Measurements from ENCODE around the gene KIF26B. TPM values are rescaled to one million over a fixed set of nuclear protein-coding genes. Genes with fewer than 3 reads are reported as not detected.

KIF26B gene
- total and polyA plus RNA-seq, 10 of the 15 experiments (the other 5 are each of a cell fraction or from before 2014, with no cell fraction given): 0.35 to 11.6 (median 2.2) TPM

DNA sequence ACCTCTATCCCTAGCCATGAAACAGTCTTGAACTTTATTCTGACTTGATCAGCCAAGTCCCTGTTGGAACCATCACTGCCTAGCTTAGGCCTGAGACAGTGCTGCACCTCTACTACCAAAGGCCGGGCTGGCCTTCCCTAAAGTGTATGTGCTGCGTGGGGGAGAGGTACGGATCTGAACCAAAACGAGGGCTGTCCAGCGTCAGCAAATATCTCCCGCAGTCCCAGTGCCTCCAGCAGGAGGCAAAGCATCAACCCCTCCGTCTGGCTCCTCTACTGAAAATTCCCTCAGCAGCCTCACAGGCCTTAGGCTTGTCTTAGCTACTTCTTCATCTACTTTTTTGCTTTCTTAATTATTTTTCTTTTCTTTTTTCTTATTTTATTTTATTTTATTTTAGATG, 33.3 kb upstream of the KIF26B start:
- Histone ChIP-seq H3K27me3 (replicated peaks in 1 of 2; ENCODE audit: control insufficient read depth in 2 of 2, insufficient read depth in 2 of 2, low read length in 1 of 2) (peaks cover 0 to 3% of the 10 kb centered on the region in 2 experiments; a peak in 2 of 4 replicates), H3K27ac (ENCODE audit: control insufficient read depth, insufficient read depth) (no peak overlapping the region), H3K4me1 (ENCODE audit: control insufficient read depth, insufficient read depth, low read length) (no peaks in the 10 kb centered on the region), H3K79me2 (ENCODE audit: control insufficient read depth, insufficient read depth, low read length) (no peaks in the 10 kb centered on the region), H3K9ac (ENCODE audit: control insufficient read depth, insufficient read depth, low read length) (no peak overlapping the region), H4K20me1 (ENCODE audit: control insufficient read depth, insufficient read depth) (no peaks in the 10 kb centered on the region), H3K36me3 (ENCODE audit: control insufficient read depth in 2 of 2, insufficient read depth in 2 of 2, low read length in 1 of 2) (no peaks in the 10 kb centered on the region), H3K4me2 (ENCODE audit: control insufficient read depth, insufficient read depth) (no peak overlapping the region), H3K9me3 (replicated peaks; ENCODE audit: control insufficient read depth, insufficient read depth, low read length) (no peaks in the 10 kb centered on the region), H2AFZ (ENCODE audit: control insufficient read depth, low read depth, low read length) (no peak overlapping the region), H3K4me3 (no peak overlapping the region)
- FAIRE-seq (no peak), ATAC-seq (no peak), DNase-seq (ENCODE audit: low read depth, low spot score) (no peak)
- POLR2A ChIA-PET: no interaction called here
- in situ Hi-C loops (cut with MboI): no loop called here
- no TSS peak for BruUV-seq (replicated peaks)
- TF ChIP-seq SMARCA5 (IDR thresholded peaks at IDR 0.05) (no peak), NFYA (IDR thresholded peaks at IDR 0.05; ENCODE audit: borderline replicate concordance, low read depth, low read length) (no peak), NRF1 (conservative IDR thresholded peaks at IDR 0.05; ENCODE audit: low read depth, low read length) (no peak), NR2C1 (IDR thresholded peaks at IDR 0.05) (no peak), RAD21 (IDR thresholded peaks at IDR 0.05; ENCODE audit: insufficient read depth, low read depth, low read length) (no peak)
- RAD21 ChIA-PET (ENCODE audit: unreplicated experiment): no interaction called here
- 59% methylated on average over 7 of the region's 7 CpGs for WGBS (ENCODE audit: insufficient coverage, insufficient replicate concordance, low lambda C conversion rate, missing lambda C conversion rate)
- CTCF ChIA-PET: no interaction called here
- intact Hi-C loops (cut with micrococcal nuclease; ENCODE audit: unreplicated experiment): no loop called here
- SMC1A ChIA-PET (ENCODE audit: uncharacterized antibody, unreplicated experiment): no interaction called here

GRCh38 chr1:245124241-245124640, 30.5 kb upstream of the KIF26B start:
- Histone ChIP-seq H3K27ac (ENCODE audit: control insufficient read depth, insufficient read depth) (no peak overlapping the region), H3K36me3 (ENCODE audit: control insufficient read depth in 2 of 2, insufficient read depth in 2 of 2, low read length in 1 of 2) (no peaks in the 10 kb centered on the region), H3K27me3 (replicated peaks in 1 of 2; ENCODE audit: control insufficient read depth in 2 of 2, insufficient read depth in 2 of 2, low read length in 1 of 2) (peaks cover 0 to 3% of the 10 kb centered on the region in 2 experiments; a peak in 2 of 4 replicates), H3K4me3 (no peak overlapping the region), H3K4me2 (ENCODE audit: control insufficient read depth, insufficient read depth) (no peak overlapping the region), H3K9ac (ENCODE audit: control insufficient read depth, insufficient read depth, low read length) (no peak overlapping the region), H3K4me1 (ENCODE audit: control insufficient read depth, insufficient read depth, low read length) (no peaks in the 10 kb centered on the region), H3K9me3 (replicated peaks; ENCODE audit: control insufficient read depth, insufficient read depth, low read length) (no peaks in the 10 kb centered on the region), H3K79me2 (ENCODE audit: control insufficient read depth, insufficient read depth, low read length) (no peaks in the 10 kb centered on the region), H4K20me1 (ENCODE audit: control insufficient read depth, insufficient read depth) (no peaks in the 10 kb centered on the region), H2AFZ (ENCODE audit: control insufficient read depth, low read depth, low read length) (no peak overlapping the region)
- ATAC-seq: no peak
- ChIA-PET POLR2A (no interaction called here), CTCF (no interaction called here), RAD21 (ENCODE audit: unreplicated experiment) (no interaction called here), SMC1A (ENCODE audit: uncharacterized antibody, unreplicated experiment) (no interaction called here)
- intact Hi-C loops (cut with micrococcal nuclease; ENCODE audit: unreplicated experiment): no loop called here
- FAIRE-seq: no peak
- BruUV-seq (replicated peaks): no TSS peak
- in situ Hi-C loops (cut with MboI): no loop called here
- DNase-seq (ENCODE audit: low read depth, low spot score): no peak
- 34% methylated on average over 6 of the region's 6 CpGs for whole genome bisulfite sequencing (ENCODE audit: insufficient coverage, insufficient replicate concordance, low lambda C conversion rate, missing lambda C conversion rate)
- TF ChIP-seq CREB1 (IDR thresholded peaks at IDR 0.05; ENCODE audit: low read depth): no peak
- no peak for TF ChIP-seq ZNF217 (IDR thresholded peaks at IDR 0.05)
- no peak for TF ChIP-seq KLF5 (IDR thresholded peaks at IDR 0.05; ENCODE audit: partially characterized antibody)
- no peak for TF ChIP-seq HDAC6 (IDR thresholded peaks at IDR 0.05; ENCODE audit: unreplicated experiment)
- TF ChIP-seq BRCA1 (IDR thresholded peaks at IDR 0.05; ENCODE audit: low read depth, low read length): no peak
- no peak for TF ChIP-seq BCLAF1 (IDR thresholded peaks at IDR 0.05)
- TF ChIP-seq IKZF2 (IDR thresholded peaks at IDR 0.05): no peak
- TF ChIP-seq BMI1 (IDR thresholded peaks at IDR 0.05; ENCODE audit: borderline replicate concordance): no peak
- TF ChIP-seq NFYB (IDR thresholded peaks at IDR 0.05; ENCODE audit: insufficient read depth, low read depth, low read length): no peak
- TF ChIP-seq WRNIP1 (IDR thresholded peaks at IDR 0.05; ENCODE audit: borderline replicate concordance, low read depth, low read length): no peak
